Measurements from ENCODE around the gene MYMK. TPM values are rescaled to one million over a fixed set of nuclear protein-coding genes. Genes with fewer than 3 reads are reported as not detected.
A peak's percentile ranks its signal among the peaks of the same experiment; 100 is the strongest.

MYMK gene
- total and polyA plus RNA-seq, 2 of the 8 experiments (the other 6 are each of a cell fraction or from before 2014, with no cell fraction given), result not detected

GRCh38 chr9:133506653-133507038 lies 18.1 kb downstream of the MYMK start:
- Histone ChIP-seq H3K4me2 (ENCODE audit: insufficient read depth in 1 of 2, low read depth in 2 of 2, low read length in 2 of 2) (no peak overlapping the region), H4K5ac (ENCODE audit: insufficient read length, low read depth, low read length) (no peak overlapping the region), H2BK5ac (ENCODE audit: low read depth, low read length) (no peak overlapping the region), H3K4me3 (ENCODE audit: extremely low read depth in 1 of 4, insufficient read depth in 2 of 4, low read depth in 3 of 4, low read length in 4 of 4) (no peak overlapping the region), H3K4me1 (replicated peaks in 1 of 4; ENCODE audit: control insufficient read depth in 3 of 4, insufficient read depth in 4 of 4, low read length in 3 of 4) (peaks cover 0 to 15% (median 12%) of the 10 kb centered on the region in 4 experiments; a peak in 6 of 7 replicates), H3K23me2 (ENCODE audit: low read depth, low read length) (peaks cover 3% of the 10 kb centered on the region), H3K79me1 (ENCODE audit: low read depth, low read length) (no peaks in the 10 kb centered on the region), H2BK20ac (ENCODE audit: low read length) (no peak overlapping the region), H3K27me3 (replicated peaks in 1 of 4; ENCODE audit: control insufficient read depth in 3 of 4, extremely low read depth in 1 of 4, insufficient read depth in 3 of 4, low read length in 3 of 4) (peaks cover 0 to 2% (median 0%) of the 10 kb centered on the region in 4 experiments; a peak in 2 of 7 replicates), H2BK120ac (replicated peaks; ENCODE audit: low read depth, low read length) (no peak overlapping the region), H3K14ac (ENCODE audit: insufficient read length) (no peak overlapping the region), H2BK15ac (ENCODE audit: low read length) (0 out of 2 replicates have a peak overlapping the region, but pooled peaks have one; percentile 46), H2AK5ac (ENCODE audit: low read depth, low read length) (no peak overlapping the region), H4K91ac (replicated peaks; ENCODE audit: insufficient read length, low read length) (no peak overlapping the region), H2AFZ (ENCODE audit: low read length) (no peak overlapping the region), H3K56ac (replicated peaks; ENCODE audit: insufficient read length, low read depth, low read length) (no peak overlapping the region), H4K8ac (ENCODE audit: extremely low read depth, insufficient read depth, low read length) (peak overlapping the region; percentile 79; the same call in 1 of the 2 replicates), H3K23ac (ENCODE audit: insufficient read length) (no peak overlapping the region), H3K27ac (ENCODE audit: low read depth, low read length) (no peak overlapping the region), H3K9ac (replicated peaks in 1 of 4; ENCODE audit: extremely low read depth in 1 of 4, low read depth in 3 of 4, low read length in 3 of 4) (no peak overlapping the region), H3K36me3 (ENCODE audit: control insufficient read depth in 2 of 4, insufficient read depth in 4 of 4, low read length in 3 of 4) (no peaks in the 10 kb centered on the region), H2BK12ac (ENCODE audit: low read depth, low read length) (no peak overlapping the region), H3K18ac (ENCODE audit: extremely low read depth, low read length) (no peak overlapping the region), H4K20me1 (replicated peaks in 1 of 2; ENCODE audit: control insufficient read depth in 1 of 2, insufficient read depth in 2 of 2, low read length in 2 of 2) (peaks cover 0 to 2% of the 10 kb centered on the region in 2 experiments), H3K79me2 (ENCODE audit: control insufficient read depth in 1 of 2, insufficient read depth in 2 of 2, low read length in 2 of 2) (no peaks in the 10 kb centered on the region), H3K4ac (replicated peaks; ENCODE audit: insufficient read length, low read depth, low read length) (no peak overlapping the region), H3K9me3 (ENCODE audit: insufficient read depth in 2 of 2, low read depth in 1 of 2, low read length in 1 of 2) (peaks cover under 1 to 7% of the 10 kb centered on the region in 2 experiments; a peak in 1 of 4 replicates)
- TF ChIP-seq SP4 (IDR thresholded peaks at IDR 0.05; ENCODE audit: low read length) (no peak), SRF (IDR thresholded peaks at IDR 0.05; ENCODE audit: low read depth, low read length) (no peak), NRF1 (IDR thresholded peaks at IDR 0.05; ENCODE audit: low read depth, low read length) (no peak), EGR1 (IDR thresholded peaks at IDR 0.05; ENCODE audit: borderline replicate concordance, low read depth, low read length) (no peak), POLR2A (IDR thresholded peaks at IDR 0.05; ENCODE audit: control extremely low read depth in 1 of 2, low read depth in 2 of 2, low read length in 2 of 2) (no peak), BCL11A (IDR thresholded peaks at IDR 0.05; ENCODE audit: low read depth in 2 of 2, low read length in 2 of 2) (no peak), BACH1 (IDR thresholded peaks at IDR 0.05; ENCODE audit: low read length) (no peak), CEBPB (IDR thresholded peaks at IDR 0.05; ENCODE audit: low read depth, low read length) (no peak), HDAC2 (IDR thresholded peaks at IDR 0.05; ENCODE audit: borderline replicate concordance in 1 of 2, low read depth in 2 of 2, low read length in 2 of 2) (no peak), TCF12 (IDR thresholded peaks at IDR 0.05; ENCODE audit: low read depth, low read length) (no peak), USF2 (IDR thresholded peaks at IDR 0.05; ENCODE audit: low read length) (no peak)
- POLR2A ChIA-PET (ENCODE audit: partially characterized antibody), result no interaction called here
- CTCF ChIA-PET (ENCODE audit: partially characterized antibody), result interaction anchor here (0.5 to 3.0 kb wide), 10 partner anchors 12 to 260 kb away, joined by 3 to 13 read pairs (median 4); partner anchors contain the start of genes ADAMTSL2 and MYMK
- WGBS, 2 experiments (ENCODE audit: extremely low coverage in 1 of 2, insufficient coverage in 1 of 2, insufficient read length in 1 of 2, insufficient replicate concordance in 2 of 2, low coverage in 1 of 2, low lambda C conversion rate in 2 of 2, missing lambda C conversion rate in 1 of 2), result 91% methylated on average over 16 of the region's 18 CpGs; no CpG with 5 or more reads in 1 of the 2 experiments
- DNase-seq (ENCODE audit: low read depth in 1 of 2, low spot score in 2 of 2) (no peak), FAIRE-seq (no peak)
